CD14-positive monocyte (primary cell): ENCODE data around the gene NOP10. TPM values are rescaled to one million over a fixed set of nuclear protein-coding genes. Genes with fewer than 3 reads are reported as not detected.

Source experiments
- DNase-seq, 3 donors: peaks; one replicate each; pipeline ENCODE4 v3.0.0-alpha.2; 2011 to 2022
- H2AFZ ChIP-seq: 2 replicates; pipeline ENCODE4 v1.6.0; 2012; ENCODE audit warnings: mild to moderate bottlenecking, low read depth, low read length, inconsistent platforms; ENCODE audit not compliant: insufficient read depth, poor library complexity, severe bottlenecking
- H3K27ac ChIP-seq, 2 donors: 1 replicate in 1 of 2; 2 replicates in 1 of 2; pipeline ENCODE4 v1.5.1; 2012 to 2013; ENCODE audit warnings: low read length in 2 of 2, control low read depth in 1 of 2, inconsistent platforms in 1 of 2, low read depth in 1 of 2, mild to moderate bottlenecking in 1 of 2
- H3K27me3 ChIP-seq, 2 donors: one replicate each; pipeline versions ENCODE4 v1.6.0 to v1.6.1; 2011 to 2013; ENCODE audit warnings: low read length in 2 of 2; ENCODE audit not compliant: control insufficient read depth in 2 of 2, insufficient read depth in 2 of 2
- H3K36me3 ChIP-seq, 2 donors: replicated peaks in 1 of 2; 1 replicate in 1 of 2; 2 replicates in 1 of 2; pipeline versions ENCODE4 v1.5.1 to v1.6.1; 2012 to 2013; ENCODE audit warnings: low read length in 2 of 2, control low read depth in 1 of 2, inconsistent platforms in 1 of 2, mild to moderate bottlenecking in 1 of 2; ENCODE audit not compliant: insufficient read depth in 2 of 2, control insufficient read depth in 1 of 2
- H3K4me1 ChIP-seq, 2 donors: 1 replicate in 1 of 2; 2 replicates in 1 of 2; pipeline versions ENCODE4 v1.5.1 to v1.6.1; 2012 to 2013; ENCODE audit warnings: low read length in 2 of 2, control low read depth in 1 of 2, inconsistent platforms in 1 of 2, mild to moderate bottlenecking in 1 of 2, moderate library complexity in 1 of 2; ENCODE audit not compliant: insufficient read depth in 2 of 2, control insufficient read depth in 1 of 2
- H3K4me2 ChIP-seq: replicated peaks from 2 replicates; pipeline ENCODE3; 2012; ENCODE audit warnings: low read length, moderate library complexity, mild to moderate bottlenecking; ENCODE audit not compliant: poor library complexity, severe bottlenecking; ENCODE audit errors: extremely low read depth
- H3K4me3 ChIP-seq, 3 experiments: fragments of 200-600 bp in 1 of 3; sonication (generic) in 1 of 3; replicated peaks in 1 of 3; 1 replicate in 2 of 3; 2 replicates in 1 of 3; pipeline ENCODE4 v1.5.1; 2011 to 2013; ENCODE audit warnings: low read length in 3 of 3, mild to moderate bottlenecking in 3 of 3, control low read depth in 2 of 3, low read depth in 2 of 3, inconsistent platforms in 1 of 3, moderate library complexity in 1 of 3
- H3K79me2 ChIP-seq: 2 replicates; pipeline ENCODE4 v1.6.0; 2012; ENCODE audit warnings: mild to moderate bottlenecking, control low read depth, inconsistent platforms, low read length, moderate library complexity; ENCODE audit not compliant: insufficient read depth
- H3K9ac ChIP-seq: 2 replicates; pipeline ENCODE4 v1.6.0; 2017; ENCODE audit warnings: low read length, mild to moderate bottlenecking; ENCODE audit not compliant: insufficient read depth, poor library complexity, severe bottlenecking
- H3K9me3 ChIP-seq, 2 donors: replicated peaks in 1 of 2; 1 replicate in 1 of 2; 2 replicates in 1 of 2; pipeline versions ENCODE4 v1.5.1 to v1.6.1; 2012 to 2013; ENCODE audit warnings: low read length in 2 of 2, control low read depth in 1 of 2; ENCODE audit not compliant: control insufficient read depth in 1 of 2, insufficient read depth in 1 of 2
- H4K20me1 ChIP-seq: 2 replicates; pipeline ENCODE4 v1.6.0; 2012; ENCODE audit warnings: mild to moderate bottlenecking, low read length, control low read depth, moderate library complexity; ENCODE audit not compliant: insufficient read depth
- H3K27ac Mint-ChIP-seq, 7 donors: one replicate each; pipeline ENCODE4 v1.8.0; 2020; ENCODE audit warnings: mild to moderate bottlenecking in 7 of 7, mixed read lengths in 7 of 7, moderate library complexity in 6 of 7, inconsistent platforms in 2 of 7
- H3K27me3 Mint-ChIP-seq, 3 donors: one replicate each; pipeline ENCODE4 v1.8.0; 2021 to 2022; ENCODE audit warnings: low read depth in 3 of 3, mild to moderate bottlenecking in 3 of 3, mixed read lengths in 3 of 3, moderate library complexity in 3 of 3, inconsistent platforms in 1 of 3
- H3K36me3 Mint-ChIP-seq, 2 donors: one replicate each; pipeline ENCODE4 v1.8.0; 2020; ENCODE audit warnings: mixed read lengths in 2 of 2, inconsistent platforms in 1 of 2, mild to moderate bottlenecking in 1 of 2
- H3K4me1 Mint-ChIP-seq: one replicate; pipeline ENCODE4 v1.8.0; 2020; ENCODE audit warnings: mild to moderate bottlenecking, mixed read lengths
- H3K4me3 Mint-ChIP-seq, 2 donors: one replicate each; pipeline ENCODE4 v1.8.0; 2020; ENCODE audit warnings: mild to moderate bottlenecking in 2 of 2, mixed read lengths in 2 of 2, moderate library complexity in 1 of 2
- H3K9me3 Mint-ChIP-seq, 7 donors: one replicate each; pipeline ENCODE4 v1.8.0; 2020 to 2022; ENCODE audit warnings: mixed read lengths in 7 of 7, mild to moderate bottlenecking in 6 of 7, moderate library complexity in 6 of 7, inconsistent platforms in 2 of 7
- WGBS: methylation state at CpG from one replicate; pipeline ENCODE4 v1.1.5; 2013; ENCODE audit warnings: missing lambda C conversion rate; ENCODE audit not compliant: insufficient coverage; 5-methylcytosine and 5-hydroxymethylcytosine counted together
- intact Hi-C, 2 donors: fragments of 100-400 bp; cut with micrococcal nuclease; formaldehyde crosslinking; loops; one replicate each; pipeline versions ENCODE4 v1.15.0 to v1.15.1; 2023
- polyA plus RNA-seq, 3 donors: library from polyadenylated mRNA; depleted of rRNA in 1 of 3; unstranded in 2 of 3; stranded (reverse) in 1 of 3; fragments of 300-500 nt in 2 of 3; fragments of >200 nt in 1 of 3; fragmentation: Illumina TruSeq in 2 of 3; gene quantifications; 1 replicate in 2 of 3; 2 replicates in 1 of 3; pipeline ENCODE4 v1.2.3, GENCODE V29; 2012 to 2021
- TF ChIP-seq, protein P1 (sequence below): fragments of 200-600 bp; IDR thresholded peaks from one replicate; pipeline ENCODE4 v1.8.0; 2022; ENCODE audit warnings: antibody characterized with exemption, mild to moderate bottlenecking

NOP10 gene
- polyA plus RNA-seq, 3 donors = 260 to 677 (median 586) TPM

DNA sequence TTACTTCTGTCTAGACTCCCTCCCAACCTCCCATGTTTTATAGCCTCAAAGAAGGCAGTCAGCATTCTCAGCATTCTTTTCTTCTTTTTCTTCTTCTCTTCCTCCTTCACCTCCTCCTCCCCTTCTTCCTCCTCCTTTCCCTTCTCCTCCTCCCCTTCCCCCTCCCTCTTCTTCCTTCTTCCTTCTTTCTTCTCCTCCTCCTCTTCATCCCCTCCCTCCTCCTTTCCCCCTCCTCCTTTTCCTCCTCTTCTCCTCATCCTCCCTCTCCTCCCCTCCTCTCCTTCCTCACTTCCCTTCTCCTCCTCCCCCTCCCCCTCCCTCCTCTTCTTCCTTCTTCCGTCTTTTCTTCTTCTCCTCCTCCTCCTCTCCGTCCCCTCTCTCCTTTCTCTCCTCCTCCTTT is 27.7 kb upstream of the NOP10 start:
- peaks cover 25% of the 10 kb centered on the region for H3K4me1 Mint-ChIP-seq
- Histone ChIP-seq H3K27ac (no peak overlapping the region), H3K79me2 (peaks cover 7% of the 10 kb centered on the region), H2AFZ (no peak overlapping the region), H3K36me3 (no peaks in the 10 kb centered on the region), H3K4me2 (no peak overlapping the region), H3K9ac (no peak overlapping the region), H3K4me3 (no peak overlapping the region), H3K27me3 (no peaks in the 10 kb centered on the region), H4K20me1 (no peaks in the 10 kb centered on the region), H3K9me3 (no peaks in the 10 kb centered on the region), H3K4me1 (peaks cover 15 to 22% of the 10 kb centered on the region in 2 donors)
- peaks cover 2 to 3% (median 2%) of the 10 kb centered on the region in 3 donors for H3K27me3 Mint-ChIP-seq
- H3K4me3 Mint-ChIP-seq = no peak overlapping the region
- peaks cover 0 to 11% (median 0%) of the 10 kb centered on the region in 7 donors for H3K9me3 Mint-ChIP-seq
- TF ChIP-seq, protein P1, sequence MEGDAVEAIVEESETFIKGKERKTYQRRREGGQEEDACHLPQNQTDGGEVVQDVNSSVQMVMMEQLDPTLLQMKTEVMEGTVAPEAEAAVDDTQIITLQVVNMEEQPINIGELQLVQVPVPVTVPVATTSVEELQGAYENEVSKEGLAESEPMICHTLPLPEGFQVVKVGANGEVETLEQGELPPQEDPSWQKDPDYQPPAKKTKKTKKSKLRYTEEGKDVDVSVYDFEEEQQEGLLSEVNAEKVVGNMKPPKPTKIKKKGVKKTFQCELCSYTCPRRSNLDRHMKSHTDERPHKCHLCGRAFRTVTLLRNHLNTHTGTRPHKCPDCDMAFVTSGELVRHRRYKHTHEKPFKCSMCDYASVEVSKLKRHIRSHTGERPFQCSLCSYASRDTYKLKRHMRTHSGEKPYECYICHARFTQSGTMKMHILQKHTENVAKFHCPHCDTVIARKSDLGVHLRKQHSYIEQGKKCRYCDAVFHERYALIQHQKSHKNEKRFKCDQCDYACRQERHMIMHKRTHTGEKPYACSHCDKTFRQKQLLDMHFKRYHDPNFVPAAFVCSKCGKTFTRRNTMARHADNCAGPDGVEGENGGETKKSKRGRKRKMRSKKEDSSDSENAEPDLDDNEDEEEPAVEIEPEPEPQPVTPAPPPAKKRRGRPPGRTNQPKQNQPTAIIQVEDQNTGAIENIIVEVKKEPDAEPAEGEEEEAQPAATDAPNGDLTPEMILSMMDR = no peak
- WGBS = 45% methylated on average over 2 of the region's 2 CpGs
- H3K36me3 Mint-ChIP-seq = no peaks in the 10 kb centered on the region
- no peak for DNase-seq
- H3K27ac Mint-ChIP-seq = no peak overlapping the region
- intact Hi-C loops = no loop called here

GRCh38 chr15:34370129-34370528 is 27.2 kb upstream of the NOP10 start:
- Histone ChIP-seq H3K9ac (no peak overlapping the region), H3K4me2 (no peak overlapping the region), H4K20me1 (no peaks in the 10 kb centered on the region), H3K36me3 (no peaks in the 10 kb centered on the region), H2AFZ (no peak overlapping the region), H3K79me2 (peaks cover 7% of the 10 kb centered on the region), H3K27me3 (no peaks in the 10 kb centered on the region), H3K27ac (no peak overlapping the region), H3K9me3 (no peaks in the 10 kb centered on the region), H3K4me3 (no peak overlapping the region), H3K4me1 (peaks cover 20 to 26% of the 10 kb centered on the region in 2 donors)
- TF ChIP-seq, protein P1 = no peak
- intact Hi-C loops = no loop called here
- DNase-seq = no peak
- H3K36me3 Mint-ChIP-seq = no peaks in the 10 kb centered on the region
- H3K27me3 Mint-ChIP-seq = peaks cover 0 to 3% (median 2%) of the 10 kb centered on the region in 3 donors
- peaks cover 0 to 11% (median 0%) of the 10 kb centered on the region in 7 donors for H3K9me3 Mint-ChIP-seq
- H3K27ac Mint-ChIP-seq = no peak overlapping the region
- WGBS = no CpG with 5 or more reads among the region's 2 CpGs
- no peak overlapping the region for H3K4me3 Mint-ChIP-seq
- peaks cover 30% of the 10 kb centered on the region for H3K4me1 Mint-ChIP-seq
